GM21423 (cell line): Measurements from ENCODE around the gene GRIP1.
A peak's percentile ranks its signal among the peaks of the same experiment; 100 is the strongest.
"Not testable (repeated sequence)": the region's sequence is repeated elsewhere in the genome, so short reads cannot be mapped to it uniquely, and the experiment has no call there.

Experiments used
- ATAC-seq: cut with Tn5 transposase; IDR thresholded peaks from one replicate; pipeline ENCODE4 v1.9.1; 2021; ENCODE audit warnings: mild to moderate bottlenecking, moderate library complexity; ENCODE audit not compliant: unreplicated experiment

GRIP1 gene

GRCh38 chr12:66538970-66539369 is 139.9 kb downstream of the GRIP1 start:
- ATAC-seq, result no peak

- no peak for ATAC-seq
Observed at GRCh38 chr12:66537876-66538275, 141.0 kb downstream of the GRIP1 start.

GRCh38 chr12:66533767-66534166 is 145.1 kb downstream of the GRIP1 start:
- no peak for ATAC-seq

- no peak for ATAC-seq
Observed at GRCh38 chr12:66531766-66532165, 147.1 kb downstream of the GRIP1 start.

GRCh38 chr12:66529934-66530333 is 148.9 kb downstream of the GRIP1 start:
- ATAC-seq, result no peak

GRCh38 chr12:66516561-66516960 is 162.3 kb downstream of the GRIP1 start:
- ATAC-seq, result no peak

- no peak for ATAC-seq
Observed at GRCh38 chr12:66516133-66516532, 162.7 kb downstream of the GRIP1 start.

- ATAC-seq, result no peak
Observed at GRCh38 chr12:66514581-66514980, 164.3 kb downstream of the GRIP1 start.

GRCh38 chr12:66508025-66508424 is 170.9 kb downstream of the GRIP1 start:
- ATAC-seq, result no peak

- ATAC-seq, result no peak
Observed at GRCh38 chr12:66503746-66504145, 175.1 kb downstream of the GRIP1 start.

GRCh38 chr12:66502911-66503310 is 176.0 kb downstream of the GRIP1 start:
- ATAC-seq, result no peak

GRCh38 chr12:66500841-66501240 is 178.0 kb downstream of the GRIP1 start:
- peak; percentile 83 for ATAC-seq

GRCh38 chr12:66500091-66500490 is 178.8 kb downstream of the GRIP1 start:
- no peak for ATAC-seq

GRCh38 chr12:66499000-66499399 is 179.9 kb downstream of the GRIP1 start:
- no peak for ATAC-seq

- not testable (repeated sequence) for ATAC-seq
Observed at GRCh38 chr12:66498059-66498458, 180.8 kb downstream of the GRIP1 start.

GRCh38 chr12:66497008-66497897 is 181.6 kb downstream of the GRIP1 start:
- no peak for ATAC-seq

- ATAC-seq, result no peak
Observed at GRCh38 chr12:66496595-66496994, 182.3 kb downstream of the GRIP1 start.

GRCh38 chr12:66495709-66496108 is 183.2 kb downstream of the GRIP1 start:
- ATAC-seq, result no peak

- ATAC-seq, result no peak
Observed at GRCh38 chr12:66493819-66494218, 185.1 kb downstream of the GRIP1 start.

- ATAC-seq, result no peak
Observed at GRCh38 chr12:66491853-66492252, 187.0 kb downstream of the GRIP1 start.

GRCh38 chr12:66482351-66483203 is 196.3 kb downstream of the GRIP1 start:
- no peak for ATAC-seq

- ATAC-seq, result no peak
Observed at GRCh38 chr12:66467932-66468331, 210.9 kb downstream of the GRIP1 start.
